ENCODE measurements around the gene PI4KA. TPM values are rescaled to one million over a fixed set of nuclear protein-coding genes. Genes with fewer than 3 reads are reported as not detected.

Gene PI4KA
- total and polyA plus RNA-seq, 2 of the 13 experiments (the other 11 are each of a cell fraction or from before 2014, with no cell fraction given), result 27.4 to 56.4 TPM

DNA sequence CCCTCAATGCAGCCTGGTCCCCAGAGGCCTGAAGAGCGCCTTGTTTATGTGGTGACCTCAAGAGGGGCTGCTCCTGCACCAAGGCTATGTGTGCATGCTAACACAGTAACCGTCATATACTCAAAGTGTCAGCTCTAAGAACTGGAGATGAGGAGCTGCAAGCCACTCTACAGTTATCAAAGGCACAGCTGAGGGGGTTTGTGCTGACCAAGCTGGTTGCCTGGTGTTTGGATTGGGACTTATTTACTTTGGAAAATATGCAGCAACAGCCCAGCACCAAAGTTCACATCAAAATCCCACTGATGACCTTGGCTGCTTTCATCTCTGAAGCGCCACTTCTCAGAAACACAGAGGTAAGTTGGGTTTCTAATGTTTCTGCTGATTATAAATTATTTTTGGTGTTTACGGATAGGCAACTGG lies 84.8 kb downstream of the PI4KA start, which contains the start of gene SERPIND1 (continued):
- TF ChIP-seq NR2C2 (CRISPR knock-in tag; IDR thresholded peaks at IDR 0.05; ENCODE audit: borderline replicate concordance) (peak; percentile 41; the same call in 1 of the 2 replicates), SALL2 (CRISPR knock-in tag; IDR thresholded peaks at IDR 0.05) (no peak), MYPOP (CRISPR knock-in tag; IDR thresholded peaks at IDR 0.05) (no peak), PAXIP1 (CRISPR knock-in tag; conservative IDR thresholded peaks at IDR 0.05) (peak; percentile 96), ISL2 (CRISPR knock-in tag; IDR thresholded peaks at IDR 0.05) (peak; percentile 90), GZF1 (CRISPR knock-in tag; IDR thresholded peaks at IDR 0.05) (no peak), STAT5B (CRISPR knock-in tag; IDR thresholded peaks at IDR 0.05) (no peak), SIN3A (IDR thresholded peaks at IDR 0.05; ENCODE audit: borderline replicate concordance, low read depth, low read length) (peak; percentile 91; the same call in 1 of the 2 replicates), SRSF1 (optimal IDR thresholded peaks at IDR 0.05; ENCODE audit: low read depth, low read length) (no peak)
- TF ChIP-seq, protein P1, sequence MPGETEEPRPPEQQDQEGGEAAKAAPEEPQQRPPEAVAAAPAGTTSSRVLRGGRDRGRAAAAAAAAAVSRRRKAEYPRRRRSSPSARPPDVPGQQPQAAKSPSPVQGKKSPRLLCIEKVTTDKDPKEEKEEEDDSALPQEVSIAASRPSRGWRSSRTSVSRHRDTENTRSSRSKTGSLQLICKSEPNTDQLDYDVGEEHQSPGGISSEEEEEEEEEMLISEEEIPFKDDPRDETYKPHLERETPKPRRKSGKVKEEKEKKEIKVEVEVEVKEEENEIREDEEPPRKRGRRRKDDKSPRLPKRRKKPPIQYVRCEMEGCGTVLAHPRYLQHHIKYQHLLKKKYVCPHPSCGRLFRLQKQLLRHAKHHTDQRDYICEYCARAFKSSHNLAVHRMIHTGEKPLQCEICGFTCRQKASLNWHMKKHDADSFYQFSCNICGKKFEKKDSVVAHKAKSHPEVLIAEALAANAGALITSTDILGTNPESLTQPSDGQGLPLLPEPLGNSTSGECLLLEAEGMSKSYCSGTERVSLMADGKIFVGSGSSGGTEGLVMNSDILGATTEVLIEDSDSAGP (CRISPR knock-in tag; IDR thresholded peaks at IDR 0.05; ENCODE audit: borderline replicate concordance), result 0 out of 2 replicates have a peak, but pooled peaks have one; percentile 21
- TF ChIP-seq, protein P2, sequence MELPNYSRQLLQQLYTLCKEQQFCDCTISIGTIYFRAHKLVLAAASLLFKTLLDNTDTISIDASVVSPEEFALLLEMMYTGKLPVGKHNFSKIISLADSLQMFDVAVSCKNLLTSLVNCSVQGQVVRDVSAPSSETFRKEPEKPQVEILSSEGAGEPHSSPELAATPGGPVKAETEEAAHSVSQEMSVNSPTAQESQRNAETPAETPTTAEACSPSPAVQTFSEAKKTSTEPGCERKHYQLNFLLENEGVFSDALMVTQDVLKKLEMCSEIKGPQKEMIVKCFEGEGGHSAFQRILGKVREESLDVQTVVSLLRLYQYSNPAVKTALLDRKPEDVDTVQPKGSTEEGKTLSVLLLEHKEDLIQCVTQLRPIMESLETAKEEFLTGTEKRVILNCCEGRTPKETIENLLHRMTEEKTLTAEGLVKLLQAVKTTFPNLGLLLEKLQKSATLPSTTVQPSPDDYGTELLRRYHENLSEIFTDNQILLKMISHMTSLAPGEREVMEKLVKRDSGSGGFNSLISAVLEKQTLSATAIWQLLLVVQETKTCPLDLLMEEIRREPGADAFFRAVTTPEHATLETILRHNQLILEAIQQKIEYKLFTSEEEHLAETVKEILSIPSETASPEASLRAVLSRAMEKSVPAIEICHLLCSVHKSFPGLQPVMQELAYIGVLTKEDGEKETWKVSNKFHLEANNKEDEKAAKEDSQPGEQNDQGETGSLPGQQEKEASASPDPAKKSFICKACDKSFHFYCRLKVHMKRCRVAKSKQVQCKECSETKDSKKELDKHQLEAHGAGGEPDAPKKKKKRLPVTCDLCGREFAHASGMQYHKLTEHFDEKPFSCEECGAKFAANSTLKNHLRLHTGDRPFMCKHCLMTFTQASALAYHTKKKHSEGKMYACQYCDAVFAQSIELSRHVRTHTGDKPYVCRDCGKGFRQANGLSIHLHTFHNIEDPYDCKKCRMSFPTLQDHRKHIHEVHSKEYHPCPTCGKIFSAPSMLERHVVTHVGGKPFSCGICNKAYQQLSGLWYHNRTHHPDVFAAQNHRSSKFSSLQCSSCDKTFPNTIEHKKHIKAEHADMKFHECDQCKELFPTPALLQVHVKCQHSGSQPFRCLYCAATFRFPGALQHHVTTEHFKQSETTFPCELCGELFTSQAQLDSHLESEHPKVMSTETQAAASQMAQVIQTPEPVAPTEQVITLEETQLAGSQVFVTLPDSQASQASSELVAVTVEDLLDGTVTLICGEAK (IDR thresholded peaks at IDR 0.05), result no peak
- TF ChIP-seq, protein P2 (CRISPR knock-in tag; IDR thresholded peaks at IDR 0.05), result no peak; the same call in 1 of the 2 replicates

Data from HepG2 (cell line).